GM12892 (cell line): ENCODE measurements around the gene FIBCD1.

ENCODE experiments used
- POLR2A ChIP-seq: IDR thresholded peaks from 2 replicates; pipeline ENCODE4 v1.6.1; 2011; ENCODE audit warnings: low read depth, low read length, control low read depth
- POLR2AphosphoS5 ChIP-seq: IDR thresholded peaks from 2 replicates; pipeline ENCODE4 v1.6.1; 2011; ENCODE audit warnings: low read depth, low read length, control low read depth

DNA sequence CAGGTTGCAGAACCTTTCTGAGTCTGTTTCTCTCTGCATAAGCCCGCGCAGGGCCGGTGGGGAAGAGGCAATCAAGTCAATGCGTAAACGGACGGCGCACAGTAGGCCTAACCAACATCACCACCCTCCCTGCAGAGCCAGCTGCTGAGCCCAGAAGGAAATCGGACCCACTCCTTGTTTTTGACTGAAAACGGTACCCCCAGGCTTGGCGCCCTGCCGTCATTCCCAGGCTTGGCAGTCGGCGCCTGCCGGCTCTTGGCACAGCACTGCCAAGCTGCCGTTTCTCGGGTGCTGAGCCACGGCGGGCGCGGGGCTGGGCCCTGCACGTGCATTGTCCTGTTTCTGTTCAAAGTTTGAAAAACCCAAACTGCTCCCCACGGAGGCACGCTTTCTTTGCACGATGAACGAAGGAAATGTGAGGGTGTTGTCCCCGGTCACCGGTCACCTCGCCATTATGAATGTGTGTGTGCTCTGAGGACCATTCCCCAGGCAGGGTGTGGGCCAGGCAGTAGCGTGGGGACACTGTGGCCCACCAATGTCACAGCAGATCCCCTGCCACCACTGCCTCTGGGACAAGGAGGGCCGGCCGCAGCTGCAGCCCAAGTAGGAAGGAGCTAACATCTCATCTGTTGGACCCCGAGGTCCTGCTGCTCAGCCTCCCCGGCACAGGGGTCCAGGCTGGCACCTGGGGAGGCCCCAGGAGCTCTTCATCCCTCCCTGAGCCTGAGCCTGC, 20.1 kb downstream of the FIBCD1 start:
- TF ChIP-seq POLR2AphosphoS5 (no peak), POLR2A (no peak)
